HepG2 (cell line): ENCODE results near the gene ZMYND8. TPM values are rescaled to one million over a fixed set of nuclear protein-coding genes. Genes with fewer than 3 reads are reported as not detected.

Experiments
- EEA1 ChIP-seq: sonication (generic); formaldehyde crosslinking; IDR thresholded peaks from 2 replicates; pipeline ENCODE4 v1.5.1; 2020; ENCODE audit warnings: mild to moderate bottlenecking, missing genetic modification reagents, borderline replicate concordance
- HOXD1 ChIP-seq: sonication (generic); formaldehyde crosslinking; IDR thresholded peaks from 2 replicates; pipeline ENCODE4 v1.5.0; 2020; ENCODE audit warnings: missing genetic modification reagents
- KLF11 ChIP-seq: IDR thresholded peaks from 2 replicates; pipeline ENCODE4 v1.6.1; 2016; ENCODE audit warnings: missing compliant biosample characterization
- KLF9 ChIP-seq: IDR thresholded peaks from 2 replicates; pipeline ENCODE4 v1.6.1; 2016; ENCODE audit warnings: low read depth
- MIXL1 ChIP-seq: IDR thresholded peaks from 2 replicates; pipeline ENCODE4 v1.6.1; 2016
- MNT ChIP-seq: fragments of 450-650 bp; IDR thresholded peaks from 2 replicates; pipeline ENCODE4 v1.6.1; 2016
- POLR2G ChIP-seq: fragments of 200-400 bp; formaldehyde crosslinking; IDR thresholded peaks from 2 replicates; pipeline ENCODE4 v1.6.1; 2018; ENCODE audit warnings: mild to moderate bottlenecking, low read depth, low read length, moderate library complexity
- RBFOX2 ChIP-seq: fragments of 200-400 bp; formaldehyde crosslinking; IDR thresholded peaks from 2 replicates; pipeline ENCODE4 v1.6.1; 2017; ENCODE audit warnings: low read depth, mild to moderate bottlenecking, low read length
- RFXAP ChIP-seq: sonication (generic); formaldehyde crosslinking; IDR thresholded peaks from 2 replicates; pipeline ENCODE4 v1.4.0; 2020; ENCODE audit warnings: missing genetic modification reagents, borderline replicate concordance
- SIX1 ChIP-seq: sonication (generic); formaldehyde crosslinking; IDR thresholded peaks from 2 replicates; pipeline ENCODE4 v1.4.0; 2020; ENCODE audit warnings: missing genetic modification reagents, borderline replicate concordance
- TBL1XR1 ChIP-seq: fragments of 150-350 bp; IDR thresholded peaks from 2 replicates; pipeline ENCODE4 v1.6.1; 2014; ENCODE audit warnings: borderline replicate concordance, low read length; ENCODE audit not compliant: partially characterized antibody
- TBX2 ChIP-seq: sonication (generic); formaldehyde crosslinking; IDR thresholded peaks from 2 replicates; pipeline ENCODE4 v1.5.0; 2020; ENCODE audit warnings: missing genetic modification reagents, mild to moderate bottlenecking, borderline replicate concordance
- TOE1 ChIP-seq: sonication (generic); formaldehyde crosslinking; IDR thresholded peaks from 2 replicates; pipeline ENCODE4 v1.4.0; 2020; ENCODE audit warnings: mild to moderate bottlenecking, missing genetic modification reagents
- ZFAT ChIP-seq: sonication (generic); formaldehyde crosslinking; conservative IDR thresholded peaks from 2 replicates; pipeline ENCODE4 v1.8.1; 2023; ENCODE audit warnings: missing genetic modification reagents, inconsistent platforms
- ZNF20 ChIP-seq: sonication (generic); formaldehyde crosslinking; IDR thresholded peaks from 2 replicates; pipeline ENCODE4 v1.4.0; 2020; ENCODE audit warnings: mild to moderate bottlenecking, moderate library complexity, missing genetic modification reagents
- ZNF441 ChIP-seq: sonication (generic); formaldehyde crosslinking; IDR thresholded peaks from 2 replicates; pipeline ENCODE4 v1.7.0; 2021; ENCODE audit warnings: missing genetic modification reagents, borderline replicate concordance
- ZNF501 ChIP-seq: sonication (generic); formaldehyde crosslinking; IDR thresholded peaks from 2 replicates; pipeline ENCODE4 v1.5.1; 2020; ENCODE audit warnings: mild to moderate bottlenecking, moderate library complexity, missing genetic modification reagents
- ZNF543 ChIP-seq: sonication (generic); formaldehyde crosslinking; IDR thresholded peaks from 2 replicates; pipeline ENCODE4 v1.4.0; 2020; ENCODE audit warnings: mild to moderate bottlenecking, missing genetic modification reagents
- ZNF652 ChIP-seq: IDR thresholded peaks from 2 replicates; pipeline ENCODE4 v1.6.1; 2016; ENCODE audit warnings: low read depth, borderline replicate concordance
- ZNF878 ChIP-seq: sonication (generic); formaldehyde crosslinking; IDR thresholded peaks from 2 replicates; pipeline ENCODE4 v1.8.1; 2023; ENCODE audit warnings: mild to moderate bottlenecking, missing genetic modification reagents, moderate library complexity
- ZNF879 ChIP-seq: sonication (generic); formaldehyde crosslinking; IDR thresholded peaks from 2 replicates; pipeline ENCODE4 v1.8.1; 2023; ENCODE audit warnings: missing genetic modification reagents
- polyA plus RNA-seq, 8 experiments: library from polyadenylated mRNA; depleted of rRNA in 3 of 8; stranded (reverse) in 7 of 8; unstranded in 1 of 8; fragments of >200 nt; fragmentation: Illumina TruSeq in 4 of 8; extraction: Trizol in 4 of 8; gene quantifications; 2 replicates each; pipeline versions ENCODE4 v1.2.1 to v1.2.3, GENCODE V29; 2011 to 2016; ENCODE audit warnings: low read depth in 4 of 8, missing spikeins in 1 of 8, mixed read lengths in 1 of 8; ENCODE audit not compliant: insufficient read depth in 1 of 8
- total RNA-seq, 5 experiments: library from RNA; depleted of rRNA; stranded (reverse); fragments of >200 nt; fragmentation: Illumina TruSeq; extraction: Trizol; gene quantifications; 2 replicates each; pipeline ENCODE4 v1.2.3, GENCODE V29; 2016; ENCODE audit warnings: low read depth in 1 of 5
- TF ChIP-seq, protein P1 (sequence below): IDR thresholded peaks from 2 replicates; pipeline ENCODE4 v1.6.1; 2016; ENCODE audit warnings: mild to moderate bottlenecking
- TF ChIP-seq, protein P2 (sequence below): sonication (generic); formaldehyde crosslinking; IDR thresholded peaks from 2 replicates; pipeline ENCODE4 v1.8.0; 2022; ENCODE audit warnings: low read depth, missing genetic modification reagents
- TF ChIP-seq, protein P3 (sequence below): sonication (generic); formaldehyde crosslinking; IDR thresholded peaks from 2 replicates; pipeline ENCODE4 v1.5.0; 2020; ENCODE audit warnings: missing genetic modification reagents

The ZMYND8 gene
- total and polyA plus RNA-seq, 2 of the 13 experiments (the other 11 are each of a cell fraction or from before 2014, with no cell fraction given): 53.9 to 84.7 TPM

DNA sequence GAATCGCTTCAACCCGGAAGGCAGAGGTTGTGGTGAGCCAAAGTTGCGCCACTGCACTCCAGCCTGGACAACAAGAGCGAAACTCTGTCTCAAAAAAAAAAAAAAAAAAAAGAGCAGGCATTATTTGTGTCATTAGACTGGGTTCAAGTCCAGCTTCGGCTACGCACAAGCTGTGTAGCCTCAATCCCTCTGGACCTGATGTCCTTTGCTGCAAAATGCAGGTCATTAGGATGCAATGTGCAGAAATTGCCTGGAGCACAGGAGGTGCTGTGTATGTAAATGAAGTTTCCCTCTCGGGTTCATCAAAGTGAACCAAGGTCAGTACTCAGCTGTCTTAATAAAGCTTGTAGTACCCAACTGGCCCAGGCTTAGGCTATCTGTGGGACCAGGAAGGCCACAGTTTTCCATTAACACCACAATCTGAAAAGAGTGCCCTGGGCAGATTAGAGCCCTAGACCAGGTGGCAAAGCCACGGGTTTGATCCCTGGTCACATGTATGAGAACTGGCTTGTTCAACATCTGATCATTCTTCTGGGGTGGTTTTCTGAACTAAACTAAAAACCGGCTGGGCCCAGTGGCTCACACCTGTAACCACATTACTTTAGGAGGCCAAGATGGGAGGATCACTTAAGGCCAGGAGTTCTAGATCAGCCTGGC lies 155.3 kb downstream of the ZMYND8 start (continued):
- no peak for TF ChIP-seq SIX1
- TF ChIP-seq ZNF20 (CRISPR knock-in tag): peak; percentile 57; the same call in 1 of the 2 replicates
- TF ChIP-seq, protein P1, sequence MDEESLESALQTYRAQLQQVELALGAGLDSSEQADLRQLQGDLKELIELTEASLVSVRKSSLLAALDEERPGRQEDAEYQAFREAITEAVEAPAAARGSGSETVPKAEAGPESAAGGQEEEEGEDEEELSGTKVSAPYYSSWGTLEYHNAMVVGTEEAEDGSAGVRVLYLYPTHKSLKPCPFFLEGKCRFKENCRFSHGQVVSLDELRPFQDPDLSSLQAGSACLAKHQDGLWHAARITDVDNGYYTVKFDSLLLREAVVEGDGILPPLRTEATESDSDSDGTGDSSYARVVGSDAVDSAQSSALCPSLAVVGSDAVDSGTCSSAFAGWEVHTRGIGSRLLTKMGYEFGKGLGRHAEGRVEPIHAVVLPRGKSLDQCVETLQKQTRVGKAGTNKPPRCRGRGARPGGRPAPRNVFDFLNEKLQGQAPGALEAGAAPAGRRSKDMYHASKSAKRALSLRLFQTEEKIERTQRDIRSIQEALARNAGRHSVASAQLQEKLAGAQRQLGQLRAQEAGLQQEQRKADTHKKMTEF: peak; percentile 13; the same call in 1 of the 2 replicates
- TF ChIP-seq EEA1: 0 out of 2 replicates have a peak, but pooled peaks have one; percentile 54
- TF ChIP-seq MIXL1 (CRISPR knock-in tag): no peak
- 0 out of 2 replicates have a peak, but pooled peaks have one; percentile 18 for TF ChIP-seq RFXAP (CRISPR knock-in tag)
- TF ChIP-seq ZNF501 (CRISPR knock-in tag): 0 out of 2 replicates have a peak, but pooled peaks have one; percentile 12
- TF ChIP-seq ZFAT (CRISPR knock-in tag): no peak
- no peak for TF ChIP-seq ZNF879 (CRISPR knock-in tag)
- 0 out of 2 replicates have a peak, but pooled peaks have one; percentile 2 for TF ChIP-seq KLF11 (CRISPR knock-in tag)
- no peak for TF ChIP-seq RBFOX2
- no peak for TF ChIP-seq ZNF441 (CRISPR knock-in tag)
- TF ChIP-seq, protein P2, sequence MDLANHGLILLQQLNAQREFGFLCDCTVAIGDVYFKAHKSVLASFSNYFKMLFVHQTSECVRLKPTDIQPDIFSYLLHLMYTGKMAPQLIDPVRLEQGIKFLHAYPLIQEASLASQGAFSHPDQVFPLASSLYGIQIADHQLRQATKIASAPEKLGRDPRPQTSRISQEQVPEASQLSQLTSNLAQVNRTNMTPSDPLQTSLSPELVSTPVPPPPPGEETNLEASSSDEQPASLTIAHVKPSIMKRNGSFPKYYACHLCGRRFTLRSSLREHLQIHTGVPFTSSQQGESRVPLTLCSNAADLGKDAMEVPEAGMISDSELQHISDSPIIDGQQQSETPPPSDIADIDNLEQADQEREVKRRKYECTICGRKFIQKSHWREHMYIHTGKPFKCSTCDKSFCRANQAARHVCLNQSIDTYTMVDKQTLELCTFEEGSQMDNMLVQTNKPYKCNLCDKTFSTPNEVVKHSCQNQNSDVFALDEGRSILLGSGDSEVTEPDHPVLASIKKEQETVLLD (CRISPR knock-in tag): 0 out of 2 replicates have a peak, but pooled peaks have one; percentile 24
- no peak for TF ChIP-seq KLF9
- TF ChIP-seq TOE1 (CRISPR knock-in tag): peak; percentile 10; the same call in 1 of the 2 replicates
- TF ChIP-seq ZNF652 (CRISPR knock-in tag): no peak
- TF ChIP-seq ZNF878 (CRISPR knock-in tag): peak; percentile 43; the same call in 1 of the 2 replicates
- TF ChIP-seq HOXD1 (CRISPR knock-in tag): 0 out of 2 replicates have a peak, but pooled peaks have one; percentile 3
- TF ChIP-seq TBL1XR1: no peak
- no peak for TF ChIP-seq POLR2G
- 0 out of 2 replicates have a peak, but pooled peaks have one; percentile 17 for TF ChIP-seq MNT
- peak; percentile 46 for TF ChIP-seq ZNF543 (CRISPR knock-in tag)
- no peak for TF ChIP-seq TBX2
- TF ChIP-seq, protein P3, sequence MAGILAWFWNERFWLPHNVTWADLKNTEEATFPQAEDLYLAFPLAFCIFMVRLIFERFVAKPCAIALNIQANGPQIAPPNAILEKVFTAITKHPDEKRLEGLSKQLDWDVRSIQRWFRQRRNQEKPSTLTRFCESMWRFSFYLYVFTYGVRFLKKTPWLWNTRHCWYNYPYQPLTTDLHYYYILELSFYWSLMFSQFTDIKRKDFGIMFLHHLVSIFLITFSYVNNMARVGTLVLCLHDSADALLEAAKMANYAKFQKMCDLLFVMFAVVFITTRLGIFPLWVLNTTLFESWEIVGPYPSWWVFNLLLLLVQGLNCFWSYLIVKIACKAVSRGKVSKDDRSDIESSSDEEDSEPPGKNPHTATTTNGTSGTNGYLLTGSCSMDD (CRISPR knock-in tag): no peak
